SW 1271 (cell line): Measurements from ENCODE around the gene RUNX2.
"Not testable (repeated sequence)": the region's sequence is repeated elsewhere in the genome, so short reads cannot be mapped to it uniquely, and the experiment has no call there.

Source experiments
- DNase-seq, 2 experiments: peaks; one replicate each; lab custom pipeline; 2025; lab: John Stamatoyannopoulos, UW

The RUNX2 gene

GRCh38 chr6:45647341-45648261 is 319.5 kb downstream of the RUNX2 start:
- peak; percentile 2 to 38 for DNase-seq

GRCh38 chr6:45648262-45648620 is 320.1 kb downstream of the RUNX2 start:
- no peak for DNase-seq

- DNase-seq, result peak; percentile 68 to 90
Measured at GRCh38 chr6:45650524-45651135, 322.5 kb downstream of the RUNX2 start.

- DNase-seq, result no peak
Measured at GRCh38 chr6:45651301-45651700, 323.2 kb downstream of the RUNX2 start.

- no peak for DNase-seq
Measured at GRCh38 chr6:45652416-45652815, 324.3 kb downstream of the RUNX2 start.

- DNase-seq, result no peak
Measured at GRCh38 chr6:45653117-45653883, 325.2 kb downstream of the RUNX2 start.

GRCh38 chr6:45654673-45655072 is 326.5 kb downstream of the RUNX2 start:
- no peak for DNase-seq

- DNase-seq, result peak; percentile 80 to 92
Measured at GRCh38 chr6:45655745-45656476, 327.8 kb downstream of the RUNX2 start.

- no peak for DNase-seq
Measured at GRCh38 chr6:45657226-45657625, 329.1 kb downstream of the RUNX2 start.

- DNase-seq, result no peak
Measured at GRCh38 chr6:45658400-45658799, 330.3 kb downstream of the RUNX2 start.

GRCh38 chr6:45658958-45659357 is 330.8 kb downstream of the RUNX2 start:
- no peak for DNase-seq

GRCh38 chr6:45661661-45662060 is 333.5 kb downstream of the RUNX2 start:
- no peak for DNase-seq

GRCh38 chr6:45663251-45664221 is 335.4 kb downstream of the RUNX2 start:
- DNase-seq, result no peak

- DNase-seq, result no peak
Measured at GRCh38 chr6:45664707-45665106, 336.6 kb downstream of the RUNX2 start.

GRCh38 chr6:45665859-45666258 is 337.7 kb downstream of the RUNX2 start:
- no peak for DNase-seq

- no peak for DNase-seq
Measured at GRCh38 chr6:45666846-45667245, 338.7 kb downstream of the RUNX2 start.

GRCh38 chr6:45667300-45667699 is 339.2 kb downstream of the RUNX2 start:
- DNase-seq, result no peak

GRCh38 chr6:45667766-45668165 is 339.6 kb downstream of the RUNX2 start:
- DNase-seq, result no peak

GRCh38 chr6:45668705-45669104 is 340.6 kb downstream of the RUNX2 start:
- no peak for DNase-seq

- not testable (repeated sequence) for DNase-seq
Measured at GRCh38 chr6:45673167-45673566, 345.0 kb downstream of the RUNX2 start.

GRCh38 chr6:45675166-45675565 is 347.0 kb downstream of the RUNX2 start:
- DNase-seq, result not testable (repeated sequence)
